Measurements from ENCODE around the gene TMEM120B. TPM values are rescaled to one million over a fixed set of nuclear protein-coding genes. Genes with fewer than 3 reads are reported as not detected.
"Not testable (repeated sequence)": the region's sequence is repeated elsewhere in the genome, so short reads cannot be mapped to it uniquely, and the experiment has no call there.

The TMEM120B gene
- total RNA-seq: 10 to 100 TPM in 1 of 2 donors, 1 to 10 TPM in 1; 8.5 to 10.2 TPM
- long read RNA-seq, partial matches to known transcripts: 1 of 4 reads
- long read RNA-seq, other reads (novel, unspliced or antisense): 3 of 4 reads

DNA sequence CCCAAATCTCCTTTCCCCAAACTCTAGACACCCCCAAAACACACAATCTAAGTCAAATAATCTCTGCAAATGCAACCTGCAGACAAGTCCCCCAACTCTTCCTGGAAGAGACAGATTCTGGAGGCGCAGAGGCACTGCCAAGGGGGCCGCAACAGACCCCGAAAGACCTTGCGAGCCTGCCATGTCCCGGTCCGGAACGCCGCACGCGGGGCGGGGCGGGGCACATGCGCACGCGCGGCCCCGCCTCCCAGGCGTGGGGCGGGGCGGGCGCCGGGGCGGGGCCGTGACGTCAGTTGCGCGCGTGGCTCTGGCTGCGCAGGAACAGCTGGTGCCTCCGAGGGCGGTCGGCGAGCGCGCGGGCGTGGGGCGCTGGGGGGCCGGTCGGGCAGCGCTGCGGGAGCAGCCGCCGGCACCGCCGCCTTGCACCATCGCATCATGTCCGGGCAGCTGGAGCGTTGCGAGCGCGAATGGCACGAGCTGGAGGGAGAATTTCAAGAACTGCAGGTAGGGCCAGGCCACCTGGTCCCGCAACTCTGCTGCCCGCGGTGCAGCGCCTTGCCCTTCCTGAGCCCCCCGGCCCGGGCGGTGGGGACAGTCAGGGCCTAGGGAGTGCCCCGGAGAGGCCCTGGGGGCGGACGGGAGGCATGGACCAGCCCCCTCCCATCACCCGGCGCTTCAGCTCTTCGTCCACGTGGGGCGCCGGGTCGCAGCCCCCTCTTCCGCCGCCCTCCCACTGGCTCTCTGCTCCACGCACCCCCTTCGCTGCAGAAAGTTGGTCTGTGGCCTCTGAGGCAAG is at the start of gene TMEM120B:
Gene TMEM120B (plus strand): TSS at position 292 of the 796 bp plus-strand sequence. CDS start 144 bp downstream, at position 436.
- intact Hi-C loops (cut with DNase I): loop anchor here in 1 of 2 donors (5.0 kb wide), 1 partner anchor 55 kb away; no protein-coding TSS in a partner anchor
- DNase-seq (peak; percentile 89), ATAC-seq (peak; percentile 96 to 98)

DNA sequence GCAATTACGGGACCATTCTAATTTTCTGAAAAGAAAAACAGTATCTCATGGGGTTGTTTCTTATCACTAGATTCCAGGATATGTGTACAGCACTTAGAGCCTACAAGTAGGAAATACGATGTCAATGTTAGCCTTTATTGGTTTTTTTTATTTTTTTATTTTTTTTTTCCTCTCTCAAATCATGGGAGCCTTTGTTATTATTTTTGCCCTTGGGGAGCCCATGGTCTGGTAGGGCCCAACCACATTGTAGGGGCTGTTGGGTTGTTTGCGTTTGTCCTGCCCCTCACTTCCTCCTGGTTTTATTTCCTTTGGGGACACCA is 49.0 kb upstream of the TMEM120B start:
- ATAC-seq: no peak
- intact Hi-C loops (cut with DNase I): no loop called here

DNA sequence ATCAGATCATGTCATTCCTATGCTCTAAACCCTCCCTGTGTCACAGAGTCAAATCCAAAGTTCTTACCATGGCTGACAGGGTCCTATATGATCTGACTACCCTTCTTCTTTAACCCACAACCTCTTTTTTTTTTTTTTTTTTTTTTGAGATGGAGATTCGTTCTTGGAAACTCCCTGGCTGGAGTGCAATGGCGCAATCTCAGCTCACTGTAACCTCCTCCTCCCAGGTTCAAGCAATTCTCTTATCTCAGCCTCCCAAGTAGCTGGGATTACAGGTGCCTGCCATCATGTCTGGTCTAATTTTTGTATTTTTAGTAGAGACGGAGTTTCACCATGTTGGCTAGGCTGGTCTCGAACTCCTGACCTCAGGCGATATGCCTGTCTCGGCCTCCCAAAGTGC is 45.7 kb upstream of the TMEM120B start:
- not testable (repeated sequence) for DNase-seq, ATAC-seq
- intact Hi-C loops (cut with DNase I): loop anchor here in 1 of 2 donors (5.0 kb wide), 1 partner anchor 115 kb away; no protein-coding TSS in a partner anchor

More for the DNA sequence above, 49.0 kb upstream of the TMEM120B start:
- DNase-seq: no peak

DNA sequence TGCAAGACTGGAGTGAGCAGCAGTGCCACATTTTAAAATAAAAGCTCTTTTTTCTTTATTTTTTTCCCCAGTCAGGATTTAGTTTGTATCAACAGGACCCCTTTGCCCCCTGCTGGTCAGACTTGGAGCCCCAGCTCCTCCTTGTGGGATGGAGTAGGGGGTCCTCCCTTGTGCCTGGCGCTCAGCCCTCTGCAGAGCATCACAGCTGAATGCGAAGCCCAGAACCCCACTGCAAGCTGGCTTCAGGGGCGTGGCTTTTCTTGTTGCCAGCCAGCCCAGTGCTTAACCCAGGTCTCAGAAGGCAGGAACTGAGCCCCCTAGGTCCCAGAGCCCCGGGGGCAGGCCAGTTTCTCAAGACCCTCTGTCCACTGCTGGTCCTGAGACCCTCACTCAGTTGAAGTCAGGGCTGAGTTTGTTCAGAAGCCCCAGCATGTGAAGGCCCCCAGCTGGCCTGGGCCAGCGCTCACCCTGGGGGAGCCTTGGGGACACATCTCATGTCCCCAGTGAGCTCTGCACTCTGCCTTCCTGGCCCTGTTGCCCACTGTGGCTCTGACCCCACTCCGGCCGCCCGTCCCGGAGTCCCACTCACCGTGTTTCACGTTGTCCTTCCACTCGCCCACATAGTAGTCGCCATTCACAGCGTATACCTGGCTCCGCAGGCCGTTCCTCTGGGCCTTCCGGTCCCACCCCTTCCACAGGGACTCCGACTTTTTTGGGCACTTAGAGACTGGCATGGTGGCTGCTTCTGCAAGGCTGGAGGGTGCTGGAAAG is 43.6 kb upstream of the TMEM120B start:
- intact Hi-C loops (cut with DNase I): loop anchor here in 1 of 2 donors (5.0 kb wide), 1 partner anchor 117 kb away; no protein-coding TSS in a partner anchor
- DNase-seq (peak; percentile 46), ATAC-seq (no peak)

DNA sequence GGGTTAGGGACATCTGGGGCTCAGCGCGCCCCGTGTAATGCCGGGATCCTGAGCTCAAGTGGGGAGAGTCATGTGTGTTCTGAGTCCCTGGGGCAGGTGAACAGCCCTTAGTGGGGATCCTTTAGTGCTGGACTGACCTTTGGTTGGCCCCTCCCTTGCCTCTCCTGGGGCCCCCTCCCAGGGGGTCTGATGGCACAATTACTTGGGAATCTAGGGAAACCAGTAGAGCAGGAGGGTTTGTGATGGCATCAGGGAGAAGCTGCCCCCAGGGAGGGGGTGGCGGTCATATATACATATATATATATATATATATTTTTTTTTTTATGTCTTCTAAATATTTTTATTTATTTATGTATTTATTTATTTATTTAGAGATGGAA is 43.0 kb upstream of the TMEM120B start, which contains the start of gene MORN3:
Gene MORN3 (minus strand): TSS at position 134 of the 380 bp plus-strand sequence. CDS start 171 bp downstream, outside the sequence.
- ATAC-seq (no peak), DNase-seq (no peak)
- intact Hi-C loops (cut with DNase I): loop anchor here in 1 of 2 donors (5.0 kb wide), 1 partner anchor 117 kb away; no protein-coding TSS in a partner anchor

DNA sequence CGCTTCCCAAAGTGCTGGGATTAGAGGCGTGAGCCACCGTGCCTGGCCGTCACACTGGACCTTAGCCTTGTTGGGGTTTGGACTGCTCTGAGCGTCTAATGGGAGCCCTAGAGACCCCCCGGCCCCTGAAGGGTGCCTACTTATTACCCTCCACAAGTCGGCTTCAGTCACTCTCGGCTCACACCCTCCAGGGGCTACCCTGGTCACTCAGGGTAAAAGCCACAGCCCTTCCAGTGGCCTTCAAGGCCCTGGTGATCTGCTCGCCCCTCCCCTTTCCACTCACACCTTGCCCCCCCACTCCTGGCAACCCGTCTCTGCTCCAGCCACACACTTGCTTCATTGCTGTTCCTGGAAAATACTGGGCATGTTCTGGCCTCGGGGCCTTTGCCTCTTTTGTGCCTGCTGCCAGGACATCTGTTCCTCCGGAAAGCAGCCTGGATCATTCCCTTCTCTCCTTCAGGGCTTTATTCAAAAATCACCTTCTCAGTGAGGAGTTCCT is 39.5 kb upstream of the TMEM120B start:
- intact Hi-C loops (cut with DNase I): no loop called here
- DNase-seq (no peak), ATAC-seq (peak; percentile 7 to 51)

DNA sequence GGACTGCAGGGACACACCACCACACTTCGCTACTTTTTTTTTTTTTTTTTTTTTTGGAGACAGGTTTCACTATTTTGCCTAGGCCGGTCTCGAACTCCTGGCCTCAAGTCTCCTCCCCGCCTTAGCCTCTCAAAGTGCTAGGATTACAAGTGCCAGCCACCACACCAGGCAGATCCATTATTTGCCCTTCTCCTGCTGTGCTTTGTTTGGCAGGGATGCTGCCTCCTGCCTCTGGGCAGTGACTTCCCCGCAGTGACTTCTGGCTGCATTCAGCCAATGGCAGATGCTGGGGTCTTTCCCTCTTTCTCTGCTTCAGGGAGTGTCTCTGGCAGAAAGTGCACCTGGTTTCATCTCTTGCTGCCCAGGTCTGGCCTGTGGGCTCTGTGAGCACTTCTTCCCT is 36.4 kb upstream of the TMEM120B start:
- ATAC-seq: no peak
- intact Hi-C loops (cut with DNase I): loop anchor here in 1 of 2 donors (5.0 kb wide), 1 partner anchor 184 kb away; no protein-coding TSS in a partner anchor
- DNase-seq: no peak

DNA sequence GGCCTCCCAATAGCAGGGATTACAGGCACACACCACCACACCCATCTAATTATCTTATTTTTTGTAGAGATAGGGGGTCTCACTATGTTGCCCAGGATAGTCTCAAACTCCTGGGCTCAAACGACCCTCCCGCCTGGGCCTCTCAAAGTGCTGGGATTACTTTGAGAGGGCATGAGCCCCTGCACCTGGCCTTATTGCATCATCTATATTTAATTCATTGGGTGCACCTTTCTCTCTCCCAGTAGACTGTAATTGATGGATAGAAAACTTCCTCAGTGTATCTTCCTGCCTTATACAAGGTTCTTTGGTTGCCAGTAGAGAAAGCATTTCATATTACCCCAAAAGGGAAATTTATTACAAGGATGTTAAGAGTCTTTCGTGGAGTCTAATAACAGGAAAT is 34.2 kb upstream of the TMEM120B start:
- intact Hi-C loops (cut with DNase I): loop anchor here in 1 of 2 donors (5.0 kb wide), 1 partner anchor 186 kb away; no protein-coding TSS in a partner anchor
- no peak for ATAC-seq
- DNase-seq: no peak

DNA sequence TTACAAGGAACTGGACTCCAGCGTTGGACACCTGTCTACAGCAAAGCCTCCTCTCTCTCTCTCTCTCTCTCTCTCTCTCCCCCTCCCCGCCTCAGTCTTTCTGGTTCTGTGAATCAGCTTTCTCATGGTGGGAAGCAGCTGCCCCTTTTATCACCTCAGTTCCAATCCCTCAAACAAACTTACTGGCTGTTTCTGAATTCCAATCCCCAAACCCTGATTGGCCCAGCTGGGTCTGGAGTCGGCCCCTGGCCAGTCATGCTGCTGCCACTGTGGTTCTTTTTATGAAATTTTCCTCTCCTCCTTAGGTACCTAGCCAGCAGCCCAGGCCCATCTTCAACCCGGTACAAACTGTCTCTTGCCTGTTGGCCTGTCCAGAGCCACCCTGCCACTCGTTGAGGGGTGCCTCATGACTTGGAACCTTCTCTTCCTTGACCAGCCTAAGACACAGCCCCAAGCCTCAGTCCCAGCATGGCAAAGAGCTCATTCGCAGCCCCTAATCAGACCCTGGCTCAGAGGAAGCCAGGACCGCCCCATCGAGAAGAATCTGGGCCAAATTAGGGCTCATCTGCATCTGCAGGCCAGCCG is 33.7 kb upstream of the TMEM120B start:
- intact Hi-C loops (cut with DNase I): loop anchor here in 1 of 2 donors (5.0 kb wide), 1 partner anchor 187 kb away; no protein-coding TSS in a partner anchor
- DNase-seq (no peak), ATAC-seq (no peak)

DNA sequence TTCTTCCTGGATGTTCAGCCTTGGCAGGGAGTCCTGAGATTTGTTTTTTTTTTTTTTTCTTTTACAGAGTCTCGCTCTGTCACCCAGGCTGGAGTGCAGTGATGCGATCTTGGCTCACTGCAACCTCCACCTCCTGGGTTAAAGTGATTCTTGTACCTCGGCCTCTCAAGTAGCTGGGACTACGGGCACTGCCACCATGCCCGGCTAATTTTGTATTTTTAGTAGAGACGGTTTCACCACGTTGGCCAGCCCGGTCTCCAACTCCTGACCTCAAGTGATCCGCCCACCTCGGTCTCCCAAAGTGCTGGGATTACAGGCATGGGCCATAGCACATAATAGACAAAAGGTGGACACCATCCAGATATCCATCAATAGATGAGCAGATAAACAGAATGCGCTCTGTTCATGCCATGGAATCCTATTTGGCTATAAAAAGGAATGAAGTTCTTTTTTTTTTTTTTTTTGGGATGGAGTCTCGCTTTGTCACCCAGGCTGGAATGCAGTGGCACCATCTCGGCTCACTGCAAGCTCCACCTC is 32.8 kb upstream of the TMEM120B start:
- intact Hi-C loops (cut with DNase I): loop anchor here (2.0 to 5.0 kb wide), 4 partner anchors 52 to 187 kb away; partner anchors contain the start of gene ORAI1 (in 1 of the 2)
- DNase-seq, ATAC-seq: not testable (repeated sequence)

DNA sequence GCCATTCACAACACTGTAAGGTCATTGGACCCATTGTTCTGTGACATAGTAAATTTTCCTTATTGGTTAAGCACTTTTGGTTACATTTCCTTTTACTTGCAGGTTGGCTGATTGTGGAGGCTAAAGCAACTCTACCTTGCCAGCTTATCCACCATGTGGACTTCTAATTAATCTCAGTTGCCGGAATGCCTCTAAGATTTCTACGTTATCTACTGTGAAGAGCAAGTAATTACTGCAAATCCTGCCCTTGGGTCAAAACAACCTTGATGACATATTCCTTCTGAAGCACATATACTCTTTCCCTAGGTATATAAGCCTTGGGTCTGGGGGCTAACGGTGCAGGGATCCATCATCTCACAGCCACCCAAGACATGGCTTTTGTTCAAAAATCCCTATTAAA is 23.6 kb upstream of the TMEM120B start:
- DNase-seq (no peak), ATAC-seq (no peak)
- intact Hi-C loops (cut with DNase I): no loop called here

DNA sequence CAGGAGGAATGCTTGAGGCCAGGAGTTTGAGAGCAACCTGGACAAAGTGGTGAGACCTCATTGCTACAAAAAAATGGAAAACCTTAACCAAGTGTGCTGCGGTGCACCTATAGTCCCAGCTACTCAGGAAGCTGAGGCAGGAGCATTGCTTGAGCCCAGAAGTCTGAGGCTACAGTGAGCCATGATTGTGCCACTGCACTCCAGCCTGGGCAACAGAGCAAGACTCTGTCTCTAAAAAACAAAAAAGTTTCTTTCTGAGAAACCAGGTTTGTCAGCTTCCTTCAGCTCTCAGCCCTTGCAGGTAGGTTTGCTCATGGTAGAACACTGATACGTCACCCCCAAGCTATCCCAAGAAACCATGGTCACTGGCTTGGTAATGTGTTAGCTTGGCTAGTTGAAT is 23.1 kb upstream of the TMEM120B start:
- intact Hi-C loops (cut with DNase I): no loop called here
- DNase-seq (no peak), ATAC-seq (no peak)

DNA sequence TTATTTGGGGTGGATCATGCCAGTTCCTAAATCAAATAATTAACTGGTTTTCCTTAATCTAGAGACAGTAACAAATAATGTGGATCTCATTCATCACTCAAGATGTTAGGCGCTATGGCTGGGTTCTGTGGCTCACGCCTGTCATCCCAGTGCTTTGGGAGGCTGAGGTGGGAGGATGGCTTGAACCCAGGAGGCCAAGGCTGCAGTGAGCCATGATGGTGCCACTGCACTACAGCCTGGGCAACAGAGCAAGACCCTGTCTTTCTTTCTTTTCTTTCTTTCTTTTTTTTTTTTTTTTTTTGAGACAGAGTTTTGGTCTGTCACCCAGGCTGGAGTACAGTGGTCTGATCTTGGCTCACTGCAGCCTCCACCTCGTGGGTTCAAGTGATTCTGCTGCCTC is 19.8 kb upstream of the TMEM120B start:
- intact Hi-C loops (cut with DNase I); ATAC-seq; DNase-seq: not testable (repeated sequence)

DNA sequence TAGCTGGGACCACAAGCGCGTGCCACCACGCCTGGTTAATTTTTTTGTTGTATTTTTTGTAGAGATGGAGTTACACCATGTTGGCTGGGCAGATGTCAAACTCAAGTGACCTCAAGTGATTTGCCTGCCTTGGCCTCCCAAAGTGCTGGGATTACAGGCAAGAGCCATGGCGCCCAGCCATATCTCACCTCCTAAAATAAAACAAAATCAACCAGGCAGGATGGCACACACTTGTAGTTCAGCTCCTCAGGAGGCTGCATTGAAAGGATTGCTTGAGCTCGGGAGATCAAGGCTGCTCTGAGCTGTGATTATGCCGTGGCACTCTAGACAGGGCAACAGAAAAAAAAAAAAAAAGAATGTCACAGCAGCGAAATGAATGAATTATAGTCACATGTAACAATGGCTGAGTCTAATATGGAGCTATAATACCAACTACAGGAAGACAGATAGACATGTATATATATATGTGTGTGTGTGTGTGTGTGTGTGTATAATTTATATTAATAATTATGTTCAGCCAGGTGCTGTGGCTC is 19.3 kb upstream of the TMEM120B start:
- peak; percentile 64 to 75 for ATAC-seq
- intact Hi-C loops (cut with DNase I): no loop called here
- DNase-seq: no peak

DNA sequence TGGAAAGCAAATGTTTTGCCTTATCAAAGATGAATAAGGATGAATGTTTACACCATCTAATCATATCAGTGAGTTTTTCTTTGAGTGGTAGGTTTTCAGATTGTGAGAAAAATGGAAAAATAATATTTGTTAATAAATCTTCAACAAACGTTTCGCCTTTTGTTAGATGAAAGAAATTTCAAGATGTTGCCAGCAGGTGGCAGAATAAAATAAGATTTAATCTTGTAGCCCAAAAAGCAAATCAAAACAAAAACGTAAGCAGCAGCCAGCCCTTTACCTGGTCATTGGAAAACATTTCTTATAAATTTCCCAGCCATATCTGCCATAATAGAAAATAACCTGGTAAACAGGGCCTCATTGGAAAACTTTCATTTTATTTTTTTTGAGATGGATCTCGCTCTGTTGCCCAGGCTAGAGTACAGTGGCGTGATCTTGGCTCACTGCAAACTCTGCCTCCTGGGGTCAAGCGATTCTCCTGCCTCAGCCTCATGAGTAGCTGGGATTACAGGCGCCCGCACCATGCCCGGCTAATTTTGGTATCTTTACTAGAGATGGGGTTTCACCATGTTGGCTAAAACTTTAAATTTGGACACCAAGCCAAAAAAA is 15.4 kb upstream of the TMEM120B start:
- ATAC-seq (no peak), DNase-seq (no peak)
- intact Hi-C loops (cut with DNase I): loop anchor here (1.0 to 5.0 kb wide), 3 partner anchors 75 to 95 kb away; partner anchors contain the start of gene RHOF (in 2 of the 2)

DNA sequence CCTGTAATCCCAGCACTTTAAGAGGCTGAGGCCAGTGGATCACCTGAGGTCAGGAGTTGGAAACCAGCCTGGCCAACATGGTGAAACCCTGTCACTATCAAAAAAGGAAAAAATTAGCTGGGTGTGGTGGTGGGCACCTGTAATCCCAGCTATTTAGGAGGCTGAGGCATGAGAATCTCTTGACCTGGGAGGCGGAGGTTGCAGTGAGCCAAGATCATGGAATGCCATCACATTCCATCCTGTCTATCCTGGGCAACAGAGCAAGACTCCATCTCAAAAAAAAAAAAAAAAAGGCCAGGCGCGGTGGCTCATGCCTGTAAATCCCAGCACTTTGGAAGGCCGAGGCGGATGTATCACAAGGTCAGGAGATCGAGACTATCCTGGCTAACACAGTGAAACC is 14.7 kb upstream of the TMEM120B start:
- not testable (repeated sequence) for DNase-seq
- intact Hi-C loops (cut with DNase I): loop anchor here (1.0 to 5.0 kb wide), 3 partner anchors 74 to 94 kb away; partner anchors contain the start of gene RHOF (in 2 of the 2)

DNA sequence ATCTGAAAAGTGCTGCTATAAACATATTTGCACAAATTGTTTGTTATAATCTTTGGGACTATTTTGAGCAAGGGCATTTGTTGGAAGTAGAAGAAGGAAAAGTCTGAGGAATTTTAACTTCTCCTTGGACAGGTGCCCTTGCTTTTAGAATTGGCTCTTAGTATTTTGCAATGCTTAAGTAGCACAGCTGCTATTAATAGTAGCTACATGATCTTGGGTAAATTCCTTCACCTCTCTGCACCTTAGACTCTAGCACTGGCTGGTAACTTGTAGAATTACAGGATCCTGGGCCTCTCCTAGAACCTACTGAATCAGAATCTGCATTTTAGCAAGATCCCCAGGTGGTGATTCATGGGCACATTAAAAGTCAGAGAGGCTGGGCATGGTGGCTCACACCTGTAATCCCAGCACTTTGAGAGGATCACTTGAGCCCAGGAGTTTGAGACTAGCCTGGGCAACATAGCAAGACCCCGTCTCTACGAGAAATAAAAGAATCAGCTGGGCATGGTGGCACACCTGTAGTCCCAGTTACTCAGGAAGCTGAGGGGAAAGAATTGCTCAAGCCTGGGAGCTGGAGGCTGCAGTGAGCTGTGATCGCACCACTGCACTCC is 10.8 kb upstream of the TMEM120B start:
- peak in 1 of 2 donors; percentile 56 for ATAC-seq
- no peak for DNase-seq
- intact Hi-C loops (cut with DNase I): no loop called here

More for the DNA sequence above, 14.7 kb upstream of the TMEM120B start:
- ATAC-seq: not testable (repeated sequence)

Measured in left cardiac atrium (tissue), 4 donors.